OCI-LY7 (cell line): Measurements from ENCODE around the gene C2orf74. TPM values are rescaled to one million over a fixed set of nuclear protein-coding genes. Genes with fewer than 3 reads are reported as not detected.

Source experiments
- BruUV-seq: library from RNA; stranded (reverse); fragments of 400-500 nt; replicated peaks from 2 replicates; lab custom pipeline; 2021; lab: Mats Ljungman, UMichigan
- CTCF ChIA-PET: fragments of 300-600 bp; sonication (Branson Sonifier 250); formaldehyde crosslinking; loops from one replicate; lab custom pipeline; 2022; ENCODE audit warnings: antibody characterized with exemption; ENCODE audit not compliant: unreplicated experiment; lab: Charles Lee
- POLR2A ChIA-PET: fragments of 300-600 bp; sonication (Branson Sonifier 250); formaldehyde crosslinking; loops from one replicate; lab custom pipeline; 2022; ENCODE audit warnings: antibody characterized with exemption; lab: Charles Lee
- DNase-seq: peaks from one replicate; pipeline ENCODE4 v3.0.0-alpha.2; 2015; ENCODE audit warnings: low spot score
- H2AFZ ChIP-seq: fragments of 200-600 bp; sonication (generic), shearing (Covaris generic); 2 replicates; pipeline ENCODE4 v1.6.1; 2014; ENCODE audit warnings: mild to moderate bottlenecking, antibody characterized with exemption, low read length, moderate library complexity
- H3K27ac ChIP-seq: fragments of 200-600 bp; sonication (generic); 2 replicates; pipeline ENCODE4 v1.5.1; 2014; ENCODE audit warnings: mixed run types, low read depth, mild to moderate bottlenecking, moderate library complexity, low read length, inconsistent platforms; ENCODE audit not compliant: poor library complexity, severe bottlenecking
- H3K36me3 ChIP-seq: fragments of 200-600 bp; sonication (generic); 2 replicates; pipeline ENCODE4 v1.6.1; 2014; ENCODE audit warnings: mild to moderate bottlenecking, antibody characterized with exemption, low read length, moderate library complexity, mixed read lengths; ENCODE audit not compliant: insufficient read depth
- H3K4me1 ChIP-seq: fragments of 200-600 bp; sonication (generic); 2 replicates; pipeline ENCODE4 v1.5.1; 2014; ENCODE audit warnings: mild to moderate bottlenecking, low read length; ENCODE audit not compliant: insufficient read depth, poor library complexity, severe bottlenecking
- H3K4me2 ChIP-seq: fragments of 200-600 bp; sonication (generic); 2 replicates; pipeline ENCODE4 v1.6.1; 2014; ENCODE audit warnings: mild to moderate bottlenecking, low read length
- H3K4me3 ChIP-seq: fragments of 200-600 bp; sonication (generic); 2 replicates; pipeline ENCODE4 v1.5.1; 2014; ENCODE audit warnings: mild to moderate bottlenecking, low read depth, low read length; ENCODE audit not compliant: poor library complexity, severe bottlenecking
- H3K79me2 ChIP-seq: fragments of 200-600 bp; sonication (generic); 2 replicates; pipeline ENCODE4 v1.6.1; 2016; ENCODE audit warnings: low read depth, mild to moderate bottlenecking, low read length, moderate library complexity, mixed read lengths; ENCODE audit not compliant: insufficient read depth
- H3K9me2 ChIP-seq: fragments of 200-600 bp; sonication (generic); 2 replicates; pipeline ENCODE4 v1.6.1; 2016; ENCODE audit warnings: mild to moderate bottlenecking, low read length, mixed read lengths; ENCODE audit not compliant: insufficient read depth
- H3K9me3 ChIP-seq: fragments of 200-600 bp; sonication (generic); 2 replicates; pipeline ENCODE4 v1.6.1; 2014; ENCODE audit warnings: mild to moderate bottlenecking, mixed run types, low read length, mixed read lengths
- H4K20me1 ChIP-seq: fragments of 200-600 bp; sonication (generic); 2 replicates; pipeline ENCODE4 v1.6.1; 2014; ENCODE audit warnings: mild to moderate bottlenecking, antibody characterized with exemption, low read length, moderate library complexity, mixed read lengths; ENCODE audit not compliant: insufficient read depth
- EZH2phosphoT487 ChIP-seq: fragments of 200-600 bp; sonication (generic); IDR thresholded peaks from 2 replicates; pipeline ENCODE4 v1.6.1; 2018; ENCODE audit warnings: low read depth, borderline replicate concordance, mild to moderate bottlenecking, mixed run types, antibody characterized with exemption, low read length, moderate library complexity, mixed read lengths
- intact Hi-C: fragments of 100-400 bp; cut with micrococcal nuclease; formaldehyde crosslinking; loops from one replicate; pipeline ENCODE4 v1.10.0; 2022; ENCODE audit not compliant: unreplicated experiment
- total RNA-seq, 2 experiments: library from RNA; depleted of rRNA in 1 of 2; stranded (reverse); fragments of >200 nt in 1 of 2; shearing (Covaris generic) in 1 of 2; gene quantifications; 2 replicates each; pipeline ENCODE4 v1.2.3, GENCODE V29; 2014 to 2022
- TF ChIP-seq, protein P1 (sequence below): fragments of 200-600 bp; sonication (generic); conservative IDR thresholded peaks from 2 replicates; pipeline ENCODE4 v1.5.1; 2014; ENCODE audit warnings: mild to moderate bottlenecking, antibody characterized with exemption, low read length, moderate library complexity, mixed read lengths

The C2orf74 gene
- total RNA-seq, 2 experiments from 2014 or later, result 6.4 to 11.5 TPM

DNA sequence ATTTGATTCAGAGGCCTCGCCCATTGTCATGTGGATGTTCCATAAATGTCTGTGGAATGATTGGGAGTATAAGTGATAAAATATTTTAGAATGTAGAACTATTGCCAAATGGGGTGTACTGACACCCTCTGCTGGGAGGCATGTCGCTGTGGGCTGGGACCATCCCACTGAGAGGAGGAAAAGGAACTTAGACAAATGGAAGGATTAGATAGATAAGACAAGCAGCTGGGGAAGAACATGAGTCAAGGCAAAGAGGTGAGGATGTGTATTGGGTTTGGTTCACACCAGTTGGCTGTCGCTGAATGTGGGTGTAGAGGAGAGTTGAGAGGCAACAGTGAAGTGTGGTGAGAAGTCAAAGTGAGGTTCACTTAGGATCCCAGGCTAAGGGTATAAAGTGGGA is 4.0 kb downstream of the C2orf74 start:
- Histone ChIP-seq H3K4me1 (no peaks in the 10 kb centered on the region), H3K4me2 (no peak overlapping the region), H3K9me2 (no peaks in the 10 kb centered on the region), H3K36me3 (peaks cover 16% of the 10 kb centered on the region; the same call in 1 of the 2 replicates), H3K4me3 (no peak overlapping the region), H3K27ac (no peak overlapping the region), H4K20me1 (no peaks in the 10 kb centered on the region), H3K9me3 (0 out of 2 replicates have a peak, but pooled peaks cover 4% of the 10 kb centered on the region), H3K79me2 (no peaks in the 10 kb centered on the region), H2AFZ (no peak overlapping the region)
- no TSS peak for BruUV-seq
- ChIA-PET CTCF (no interaction called here), POLR2A (interaction anchor here (1.5 kb wide), 1 partner anchor 13 kb away, joined by 4 read pairs; no protein-coding TSS in a partner anchor)
- no peak for DNase-seq
- no peak for TF ChIP-seq EZH2phosphoT487
- TF ChIP-seq, protein P1, sequence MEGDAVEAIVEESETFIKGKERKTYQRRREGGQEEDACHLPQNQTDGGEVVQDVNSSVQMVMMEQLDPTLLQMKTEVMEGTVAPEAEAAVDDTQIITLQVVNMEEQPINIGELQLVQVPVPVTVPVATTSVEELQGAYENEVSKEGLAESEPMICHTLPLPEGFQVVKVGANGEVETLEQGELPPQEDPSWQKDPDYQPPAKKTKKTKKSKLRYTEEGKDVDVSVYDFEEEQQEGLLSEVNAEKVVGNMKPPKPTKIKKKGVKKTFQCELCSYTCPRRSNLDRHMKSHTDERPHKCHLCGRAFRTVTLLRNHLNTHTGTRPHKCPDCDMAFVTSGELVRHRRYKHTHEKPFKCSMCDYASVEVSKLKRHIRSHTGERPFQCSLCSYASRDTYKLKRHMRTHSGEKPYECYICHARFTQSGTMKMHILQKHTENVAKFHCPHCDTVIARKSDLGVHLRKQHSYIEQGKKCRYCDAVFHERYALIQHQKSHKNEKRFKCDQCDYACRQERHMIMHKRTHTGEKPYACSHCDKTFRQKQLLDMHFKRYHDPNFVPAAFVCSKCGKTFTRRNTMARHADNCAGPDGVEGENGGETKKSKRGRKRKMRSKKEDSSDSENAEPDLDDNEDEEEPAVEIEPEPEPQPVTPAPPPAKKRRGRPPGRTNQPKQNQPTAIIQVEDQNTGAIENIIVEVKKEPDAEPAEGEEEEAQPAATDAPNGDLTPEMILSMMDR, result 0 out of 2 replicates have a peak, but pooled peaks have one; percentile 11
- intact Hi-C loops, result no loop called here

DNA sequence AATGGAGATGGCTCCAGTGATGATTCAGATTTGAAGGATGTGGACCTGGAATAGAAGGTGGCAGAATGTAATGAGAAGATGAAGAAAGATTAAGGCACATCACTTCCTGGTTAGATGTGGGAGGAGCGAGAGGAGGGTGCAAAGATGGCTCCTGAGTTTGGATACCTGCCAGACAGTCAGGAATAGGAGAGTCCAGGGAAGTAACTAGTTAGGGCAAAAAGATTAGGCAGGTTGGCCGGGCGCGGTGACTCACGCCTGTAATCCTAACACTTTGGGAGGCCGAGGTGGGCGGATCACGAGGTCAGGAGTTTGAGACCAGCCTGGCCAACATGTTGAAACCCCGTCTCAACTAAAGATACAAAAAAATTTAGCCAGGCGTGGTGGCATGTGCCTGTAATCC is 5.6 kb downstream of the C2orf74 start:
- Histone ChIP-seq H3K4me2 (no peak overlapping the region), H3K27ac (no peak overlapping the region), H3K4me1 (no peaks in the 10 kb centered on the region), H3K4me3 (no peak overlapping the region), H2AFZ (no peak overlapping the region), H4K20me1 (no peaks in the 10 kb centered on the region), H3K9me3 (no peaks in the 10 kb centered on the region), H3K9me2 (no peaks in the 10 kb centered on the region), H3K79me2 (no peaks in the 10 kb centered on the region), H3K36me3 (peaks cover 16% of the 10 kb centered on the region; the same call in 1 of the 2 replicates)
- BruUV-seq, result no TSS peak
- no peak for TF ChIP-seq EZH2phosphoT487
- TF ChIP-seq, protein P1, result no peak
- POLR2A ChIA-PET, result interaction anchor here (0.6 to 1.5 kb wide), 3 partner anchors 11 to 474 kb away, joined by 3 to 4 read pairs (median 4); no protein-coding TSS in a partner anchor
- no peak for DNase-seq
- intact Hi-C loops, result no loop called here
- CTCF ChIA-PET, result no interaction called here

DNA sequence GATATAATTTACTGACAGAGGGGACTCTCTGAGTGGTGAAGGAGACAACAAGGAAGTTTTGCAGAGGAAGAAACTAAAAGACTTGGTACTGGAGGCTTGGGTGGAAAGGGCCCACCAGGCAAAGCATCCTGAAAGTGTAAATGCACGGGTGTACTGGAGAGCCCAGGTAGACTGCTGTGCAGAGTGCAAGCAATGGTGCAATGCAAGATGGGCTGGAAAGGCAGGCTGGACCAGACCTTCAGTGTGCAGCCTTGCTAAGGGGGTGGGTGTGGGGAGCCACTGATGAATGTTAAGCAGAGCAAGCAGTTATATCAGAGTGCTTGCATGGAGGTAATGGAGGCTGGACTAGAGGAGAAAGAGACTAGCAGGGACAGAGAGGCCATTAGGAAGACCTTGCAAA is 10.7 kb downstream of the C2orf74 start:
- no peak overlapping the region for H3K27ac ChIP-seq
- intact Hi-C loops, result no loop called here

More for the DNA sequence above, 10.7 kb downstream of the C2orf74 start:
- Histone ChIP-seq H3K36me3 (no peaks in the 10 kb centered on the region), H3K4me2 (no peak overlapping the region), H2AFZ (no peak overlapping the region), H3K79me2 (no peaks in the 10 kb centered on the region), H4K20me1 (no peaks in the 10 kb centered on the region), H3K9me3 (no peaks in the 10 kb centered on the region), H3K4me1 (peaks cover 10% of the 10 kb centered on the region), H3K9me2 (no peaks in the 10 kb centered on the region), H3K4me3 (no peak overlapping the region)
- no TSS peak for BruUV-seq
- TF ChIP-seq EZH2phosphoT487, result no peak
- TF ChIP-seq, protein P1, result no peak
- DNase-seq, result no peak
- ChIA-PET CTCF (no interaction called here), POLR2A (no interaction called here)
